A172 (cell line): ENCODE measurements around the gene GTF3C4. TPM values are rescaled to one million over a fixed set of nuclear protein-coding genes. Genes with fewer than 3 reads are reported as not detected.

Experiments
- DNase-seq: peaks from one replicate; pipeline ENCODE4 v3.0.0-alpha.2; 2015; ENCODE audit warnings: low spot score
- total RNA-seq: library from RNA; depleted of rRNA; stranded (reverse); fragments of >200 nt; shearing (Covaris generic); gene quantifications from 2 replicates; pipeline ENCODE4 v1.2.3, GENCODE V29; 2014; rRNA removed

Gene GTF3C4
- total RNA-seq, 1 experiment from 2014 or later, result 30.8 TPM

DNA sequence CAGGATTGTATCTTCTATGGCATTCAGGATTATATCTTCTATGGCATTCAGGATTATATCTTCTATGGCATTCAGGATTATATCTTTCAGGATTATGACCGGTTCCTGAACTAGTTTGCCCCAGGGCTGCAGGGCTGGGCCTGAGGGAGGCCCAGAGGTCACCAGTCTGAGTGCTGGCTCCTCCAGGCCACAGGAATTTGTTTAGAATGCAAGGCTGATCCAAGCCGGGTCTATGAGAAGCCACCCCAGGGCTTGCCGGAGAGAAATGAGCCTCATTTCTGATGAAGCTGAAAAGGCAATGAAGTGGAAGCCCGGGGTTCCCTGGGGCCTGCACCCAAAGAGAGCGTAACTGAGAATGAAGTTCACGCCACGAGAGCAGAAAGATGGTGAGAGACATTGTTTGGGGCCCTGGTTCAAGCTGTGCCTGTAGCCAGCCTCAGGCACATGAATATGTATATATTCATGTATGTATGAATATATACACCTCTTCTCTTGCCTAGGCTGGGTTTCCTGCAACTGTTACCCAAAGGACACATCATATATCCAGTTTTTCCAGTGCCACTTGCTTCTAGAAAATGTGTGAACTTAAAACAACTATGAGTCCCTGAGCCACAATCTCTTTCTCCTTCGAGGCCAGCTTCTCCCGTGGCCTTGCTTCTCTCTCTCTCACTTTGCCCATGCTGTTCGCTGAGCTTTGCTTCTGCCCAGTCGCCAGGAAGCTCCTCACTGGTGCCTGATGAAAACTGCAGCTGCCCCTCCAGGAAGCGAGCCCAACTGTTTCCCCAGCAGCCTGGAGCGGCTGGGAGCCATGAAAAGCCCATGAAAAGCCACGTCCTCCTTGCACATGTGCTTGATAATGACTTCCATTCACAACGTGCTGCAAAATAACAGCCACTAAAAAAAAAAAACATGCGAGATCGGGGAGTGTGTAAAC lies 62.3 kb downstream of the GTF3C4 start:
- DNase-seq, result no peak

GRCh38 chr9:132733260-132733815 lies 63.1 kb downstream of the GTF3C4 start:
- no peak for DNase-seq

GRCh38 chr9:132739710-132740310 lies 69.5 kb downstream of the GTF3C4 start:
- no peak for DNase-seq

DNA sequence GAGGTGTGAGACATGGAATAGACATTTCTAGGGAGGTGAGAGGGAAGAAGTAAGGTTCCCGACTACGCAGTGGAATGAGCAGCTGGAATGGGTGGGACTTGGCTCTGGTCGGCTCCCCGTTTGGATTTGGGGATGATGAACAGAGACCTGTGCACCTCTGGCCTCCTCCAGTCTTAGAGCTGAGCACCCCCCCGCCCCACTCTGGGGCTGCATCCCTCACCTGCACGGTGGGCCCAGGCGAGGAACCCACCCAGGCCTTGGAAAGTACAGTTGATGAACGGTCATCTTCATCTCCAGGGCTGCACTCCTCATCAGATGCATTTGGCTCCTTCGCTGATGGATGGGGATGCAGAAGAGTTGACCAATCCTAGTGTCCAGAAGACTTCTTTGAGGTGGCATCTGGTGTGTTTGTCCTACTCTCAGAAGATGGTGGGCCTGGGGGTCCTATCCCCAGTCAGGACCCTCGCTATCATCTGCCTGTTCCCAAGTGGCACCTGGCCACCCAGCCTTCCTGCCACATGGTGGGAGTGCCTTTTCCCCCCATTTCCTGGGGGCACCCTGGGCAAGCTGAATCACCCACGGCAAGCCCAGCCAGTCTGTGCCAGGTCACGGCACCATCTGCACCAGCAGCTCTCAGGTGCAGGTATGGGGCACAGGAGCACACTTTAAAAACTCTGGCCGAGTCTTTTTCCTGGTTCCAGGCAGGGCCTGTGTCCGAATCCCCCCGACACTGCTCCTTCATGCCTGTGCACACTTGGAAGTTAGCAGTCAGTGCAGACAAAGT lies 70.5 kb downstream of the GTF3C4 start:
- DNase-seq, result no peak

DNA sequence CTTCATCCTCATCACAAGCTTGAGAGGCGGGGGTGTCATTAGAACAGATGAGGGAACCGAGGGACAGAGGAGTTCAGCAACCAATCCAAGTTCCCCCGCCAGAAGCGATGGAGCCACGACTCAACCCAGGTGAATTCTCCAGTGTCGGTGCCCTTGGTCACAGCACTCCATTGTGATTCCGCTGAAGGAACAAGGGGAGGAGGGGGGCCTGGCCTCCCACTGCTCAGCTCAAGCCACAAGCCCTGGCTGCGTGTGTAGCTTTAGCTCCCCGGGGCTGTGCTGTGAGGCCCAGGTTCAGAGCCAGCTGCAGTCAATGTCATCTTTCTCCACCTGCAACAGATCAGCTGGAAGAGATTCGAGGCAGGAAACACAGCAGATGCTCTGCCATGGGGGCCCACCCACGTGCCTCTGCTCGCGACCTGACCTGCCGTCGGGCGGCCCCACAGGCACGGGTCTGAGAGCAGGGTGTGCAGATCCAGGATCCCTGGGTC lies 72.6 kb downstream of the GTF3C4 start:
- DNase-seq, result no peak

DNA sequence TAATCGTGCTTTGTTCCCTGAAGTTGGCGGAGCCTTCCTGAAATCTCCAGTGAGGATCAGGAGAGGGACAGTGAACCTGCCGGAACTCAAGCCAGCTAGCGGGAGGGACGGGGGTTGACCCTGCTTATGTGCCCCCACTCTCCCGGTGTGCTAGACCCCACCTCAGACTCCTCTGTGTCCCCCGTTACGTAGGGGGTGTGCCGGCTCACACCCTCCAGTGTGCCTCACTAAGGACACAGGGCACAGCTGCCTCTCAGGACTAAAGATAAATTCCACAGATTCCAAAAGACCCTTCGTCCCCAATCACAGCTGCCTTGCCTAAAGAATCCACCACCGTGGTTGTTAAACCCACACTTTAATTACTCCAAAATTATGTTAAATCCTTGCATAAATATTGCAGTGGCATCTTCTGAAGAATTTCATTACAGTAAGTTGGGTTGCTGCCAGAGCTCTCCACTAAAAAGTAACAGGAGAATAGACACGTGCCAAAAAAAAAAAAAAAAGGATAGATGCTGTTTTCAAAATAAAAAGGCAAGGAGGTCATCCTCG lies 73.7 kb downstream of the GTF3C4 start:
- no peak for DNase-seq

Other genes with a start within 250 kb of the GTF3C4 start
- not detected in 2 replicates for gene BARHL1, start 87.9 kb upstream of the GTF3C4 start, total RNA-seq
- 9.3 and 11.3 TPM in 2 replicates for gene DDX31, start 481 bp upstream of the GTF3C4 start, total RNA-seq
- gene AK8, start 207.8 kb downstream of the GTF3C4 start, total RNA-seq, result 0.43 and 0.90 TPM in 2 replicates
- gene SPACA9, start 208.4 kb downstream of the GTF3C4 start, total RNA-seq, result 5.1 and 9.6 TPM in 2 replicates